K562 (cell line): ENCODE measurements around the gene XPO4. TPM values are rescaled to one million over a fixed set of nuclear protein-coding genes. Genes with fewer than 3 reads are reported as not detected.
A peak's percentile ranks its signal among the peaks of the same experiment; 100 is the strongest.

Experiments used
- ATAC-seq: fragments of 200-7000 bp; cut with Tn5 transposase; 3 replicates; pipeline ENCODE4 v1.9.1; 2020; ENCODE audit warnings: moderate library complexity
- BruUV-seq: library from RNA; stranded (reverse); fragments of 400-500 nt; replicated peaks from 2 replicates; lab custom pipeline; 2021; lab: Mats Ljungman, UMichigan
- CTCF ChIA-PET: fragments of 300-600 bp; formaldehyde crosslinking; extraction: SDS; loops from one replicate; lab custom pipeline; 2021; ENCODE audit warnings: low intra/inter-chr PET ratio; lab: Yijun Ruan, JAX
- POLR2A ChIA-PET: fragments of 300-600, 350-650 bp; sonication (Branson Sonifier 250); formaldehyde crosslinking; extraction: SDS; loops from one replicate; lab custom pipeline; 2021; ENCODE audit warnings: antibody characterized with exemption, inconsistent platforms; lab: Yijun Ruan, JAX
- DNase-seq, 4 experiments: peaks; one replicate each; pipeline versions ENCODE4 v3.0.0 to v3.0.0-alpha.2; 2011 to 2018; ENCODE audit warnings: low spot score in 3 of 4, mixed read lengths in 3 of 4; ENCODE audit errors: extremely low read depth in 1 of 4
- FAIRE-seq: peaks from 2 replicates; lab custom pipeline; 2011; peaks lifted over from hg19 to GRCh38; lab: Jason Lieb, UNC
- H2AFZ ChIP-seq: 2 replicates; pipeline ENCODE4 v1.6.0; 2011; ENCODE audit warnings: low read depth, low read length, control low read depth, inconsistent platforms
- H3K27ac ChIP-seq: fragments of 200-600 bp; 3 replicates; pipeline ENCODE4 v1.8.0; 2011; ENCODE audit warnings: low read depth, mild to moderate bottlenecking, control low read depth, inconsistent platforms, low read length, moderate library complexity, mixed read lengths; ENCODE audit errors: extremely low read depth
- H3K27me3 ChIP-seq, 2 experiments: fragments of 300-600 bp in 1 of 2; 2 replicates in 1 of 2; 3 replicates in 1 of 2; pipeline versions ENCODE4 v1.6.0 to v1.8.0; 2011; ENCODE audit warnings: inconsistent platforms in 2 of 2, low read length in 2 of 2, mild to moderate bottlenecking in 1 of 2, mixed read lengths in 1 of 2, moderate library complexity in 1 of 2; ENCODE audit not compliant: control insufficient read depth in 2 of 2, insufficient read depth in 2 of 2
- H3K36me3 ChIP-seq: fragments of 300-600 bp; 3 replicates; pipeline ENCODE4 v1.8.0; 2011; ENCODE audit warnings: mild to moderate bottlenecking, low read length, inconsistent platforms; ENCODE audit not compliant: control insufficient read depth, insufficient read depth
- H3K4me1 ChIP-seq, 2 experiments: fragments of 200-600 bp in 1 of 2; replicated peaks in 1 of 2; 2 replicates in 1 of 2; 3 replicates in 1 of 2; pipeline versions ENCODE4 v1.5.1 to v1.8.0; 2011; ENCODE audit warnings: inconsistent platforms in 2 of 2, low read length in 2 of 2, mild to moderate bottlenecking in 1 of 2, mixed read lengths in 1 of 2, moderate library complexity in 1 of 2; ENCODE audit not compliant: control insufficient read depth in 2 of 2, insufficient read depth in 2 of 2
- H3K4me2 ChIP-seq: 2 replicates; pipeline ENCODE4 v1.6.1; 2011; ENCODE audit warnings: low read length, control low read depth, inconsistent platforms, mixed read lengths; ENCODE audit not compliant: insufficient read depth
- H3K4me3 ChIP-seq: fragments of 200-600 bp; sonication (generic), shearing (Covaris generic); 2 replicates; pipeline ENCODE4 v1.5.1; 2016; ENCODE audit warnings: control low read depth, inconsistent platforms
- H3K79me2 ChIP-seq: fragments of 200-600 bp; 3 replicates; pipeline ENCODE4 v1.8.0; 2011; ENCODE audit warnings: low read length, inconsistent platforms; ENCODE audit not compliant: control insufficient read depth, insufficient read depth
- H3K9ac ChIP-seq, 2 experiments: 2 replicates each; pipeline versions ENCODE4 v1.6.0 to v1.6.1; 2011; ENCODE audit warnings: low read depth in 2 of 2, low read length in 2 of 2, control low read depth in 1 of 2, inconsistent platforms in 1 of 2, mild to moderate bottlenecking in 1 of 2, mixed read lengths in 1 of 2; ENCODE audit not compliant: insufficient read depth in 1 of 2
- H3K9me1 ChIP-seq: one replicate; pipeline ENCODE4 v1.6.0; 2011; ENCODE audit warnings: inconsistent platforms, mild to moderate bottlenecking, low read length, moderate library complexity; ENCODE audit not compliant: control insufficient read depth, insufficient read depth
- H3K9me3 ChIP-seq: replicated peaks from 2 replicates; pipeline ENCODE4 v1.5.1; 2011; ENCODE audit warnings: low read depth, low read length, inconsistent platforms; ENCODE audit not compliant: control insufficient read depth, insufficient read depth
- H4K20me1 ChIP-seq: replicated peaks from 2 replicates; pipeline ENCODE4 v1.6.1; 2011; ENCODE audit warnings: low read length, inconsistent platforms, mixed read lengths; ENCODE audit not compliant: control insufficient read depth, insufficient read depth
- COPS2 ChIP-seq: fragments of 450-650 bp; conservative IDR thresholded peaks from 2 replicates; pipeline ENCODE4 v1.6.1; 2016; ENCODE audit warnings: mild to moderate bottlenecking, moderate library complexity
- CTCF ChIP-seq, 3 experiments: IDR thresholded peaks in 2 of 3; conservative IDR thresholded peaks in 1 of 3; 2 replicates each; pipeline ENCODE4 v1.5.1; 2011 to 2012; ENCODE audit warnings: low read length in 3 of 3, mild to moderate bottlenecking in 3 of 3, control low read depth in 2 of 3, improper control_type of control experiment in 1 of 3, inconsistent platforms in 1 of 3, low read depth in 1 of 3, mixed read lengths in 1 of 3, moderate library complexity in 1 of 3; ENCODE audit not compliant: insufficient read depth in 2 of 3
- KHSRP ChIP-seq: fragments of 450-650 bp; IDR thresholded peaks from 2 replicates; pipeline ENCODE4 v1.6.1; 2017
- NFRKB ChIP-seq: fragments of 450-650 bp; IDR thresholded peaks from 2 replicates; pipeline ENCODE4 v1.6.1; 2016; ENCODE audit warnings: low read depth
- RAD21 ChIP-seq, 2 experiments: fragments of 250-450 bp in 1 of 2; fragments of 450-650 bp in 1 of 2; sonication (Bioruptor Pico) in 1 of 2; formaldehyde crosslinking in 1 of 2; IDR thresholded peaks in 1 of 2; conservative IDR thresholded peaks in 1 of 2; 2 replicates each; pipeline versions ENCODE4 v1.4.0 to v1.8.0; 2020 to 2022; ENCODE audit warnings: mild to moderate bottlenecking in 2 of 2, moderate library complexity in 1 of 2
- SMC3 ChIP-seq: conservative IDR thresholded peaks from 2 replicates; pipeline ENCODE4 v1.6.1; 2011; ENCODE audit warnings: low read depth, low read length, improper control_type of control experiment; ENCODE audit not compliant: insufficient read depth
- ZEB2 ChIP-seq: fragments of 450-650 bp; IDR thresholded peaks from 2 replicates; pipeline ENCODE4 v1.6.1; 2016
- ZNF395 ChIP-seq: fragments of 200-800 bp; sonication (Bioruptor generic); IDR thresholded peaks from 2 replicates; pipeline ENCODE4 v1.6.1; 2017; ENCODE audit warnings: missing genetic modification characterization, missing compliant biosample characterization
- ZNF584 ChIP-seq: fragments of 200-800 bp; sonication (Bioruptor generic); IDR thresholded peaks from 2 replicates; pipeline ENCODE4 v1.6.1; 2016; ENCODE audit warnings: low read depth, mild to moderate bottlenecking, missing genetic modification characterization, missing compliant biosample characterization
- ZNF785 ChIP-seq: fragments of 250-450 bp; sonication (Bioruptor Pico); IDR thresholded peaks from 2 replicates; pipeline ENCODE4 v1.4.0; 2020; ENCODE audit warnings: mild to moderate bottlenecking
- WGBS: fragments of 100-300 bp; shearing (Covaris generic); methylation state at CpG from one replicate; pipeline ENCODE4 v1.1.6; 2016; ENCODE audit warnings: low coverage, mixed read lengths; ENCODE audit not compliant: insufficient coverage; ENCODE audit errors: missing lambda C conversion rate; 5-methylcytosine and 5-hydroxymethylcytosine counted together
- in situ Hi-C: fragments of 300-500 bp; cut with MboI; formaldehyde crosslinking; loops from 4 replicates; pipeline ENCODE4 v1.15.0; 2018; ENCODE audit warnings: inconsistent platforms, mixed read lengths
- intact Hi-C: fragments of 100-400 bp; cut with micrococcal nuclease; formaldehyde crosslinking; loops from 2 replicates; pipeline ENCODE4 v1.14.2; 2022
- polyA plus RNA-seq, 8 experiments: library from polyadenylated mRNA; depleted of rRNA in 4 of 8; stranded (reverse) in 5 of 8; unstranded in 3 of 8; fragments of >200 nt; fragmentation: Nextera tagmentation in 2 of 8; fragmentation: Illumina TruSeq in 1 of 8; extraction: Ambion mirVana in 2 of 8; extraction: Trizol in 1 of 8; gene quantifications; 2 replicates each; pipeline versions ENCODE4 v1.2.1 to v1.2.3, GENCODE V29; 2011 to 2014; ENCODE audit warnings: inconsistent platforms in 1 of 8, missing spikeins in 1 of 8
- total RNA-seq, 7 experiments: library from RNA; depleted of rRNA in 6 of 7; stranded (reverse); fragments of >200 nt in 6 of 7; fragmentation: Illumina TruSeq in 2 of 7; extraction: Trizol in 2 of 7; gene quantifications; 2 replicates each; pipeline versions ENCODE4 v1.2.1 to v1.2.3, GENCODE V29; 2011 to 2021; ENCODE audit warnings: low replicate concordance in 1 of 7
- TF ChIP-seq, protein P1 (sequence below): IDR thresholded peaks from 2 replicates; pipeline ENCODE4 v1.6.1; 2011; ENCODE audit warnings: borderline replicate concordance, low read depth, mild to moderate bottlenecking, moderate library complexity, low read length; ENCODE audit not compliant: insufficient read depth, poor library complexity, severe bottlenecking
- TF ChIP-seq, protein P2 (sequence below): fragments of 450-650 bp; formaldehyde crosslinking; IDR thresholded peaks from 2 replicates; pipeline ENCODE4 v1.4.0; 2020; ENCODE audit warnings: mild to moderate bottlenecking, moderate library complexity

The XPO4 gene
- total and polyA plus RNA-seq, 9 of the 15 experiments (the other 6 are each of a cell fraction or from before 2014, with no cell fraction given) = 5.5 to 25.1 (median 17.5) TPM

- ATAC-seq (peak; percentile 59; the same call in 2 of the 3 replicates), FAIRE-seq (peak; percentile 67), DNase-seq (peak in 2 of 4 experiments; percentile 22 to 47)
- H3K36me3 ChIP-seq = peaks cover 29% of the 10 kb centered on the region; the same call in 2 of the 3 replicates
- no peaks in the 10 kb centered on the region for H3K4me1 ChIP-seq
- no peak overlapping the region for H2AFZ ChIP-seq
- in situ Hi-C loops = loop anchor here (10.0 kb wide), 1 partner anchor 324 kb away; no protein-coding TSS in a partner anchor
- WGBS = 13% methylated on average over 5 of the region's 5 CpGs
- ChIA-PET CTCF (interaction anchor here (1.0 to 1.8 kb wide), 3 partner anchors 118 to 336 kb away, joined by 3 to 9 read pairs (median 4); no protein-coding TSS in a partner anchor), POLR2A (interaction anchor here (0.6 to 1.0 kb wide), 2 partner anchors 104 to 327 kb away, joined by 3 read pairs; no protein-coding TSS in a partner anchor)
- BruUV-seq = no TSS peak
- H3K9ac ChIP-seq = no peak overlapping the region
- no peaks in the 10 kb centered on the region; the same call in 2 of the 3 replicates for H3K79me2 ChIP-seq
- H3K27me3 ChIP-seq = no peaks in the 10 kb centered on the region
- no peaks in the 10 kb centered on the region; the same call in 1 of the 2 replicates for H4K20me1 ChIP-seq
- intact Hi-C loops = loop anchor here (2.0 kb wide), 2 partner anchors 116 to 334 kb away; no protein-coding TSS in a partner anchor
- no peaks in the 10 kb centered on the region for H3K9me3 ChIP-seq
- no peak overlapping the region for H3K27ac ChIP-seq
- H3K4me2 ChIP-seq = no peak overlapping the region
- no peak overlapping the region for H3K4me3 ChIP-seq
- no peaks in the 10 kb centered on the region for H3K9me1 ChIP-seq
- TF ChIP-seq SMC3 = 0 out of 2 replicates have a peak, but pooled peaks have one; percentile 18
- TF ChIP-seq NFRKB = no peak
- no peak for TF ChIP-seq ZNF584 (CRISPR knock-in tag)
- TF ChIP-seq, protein P1, sequence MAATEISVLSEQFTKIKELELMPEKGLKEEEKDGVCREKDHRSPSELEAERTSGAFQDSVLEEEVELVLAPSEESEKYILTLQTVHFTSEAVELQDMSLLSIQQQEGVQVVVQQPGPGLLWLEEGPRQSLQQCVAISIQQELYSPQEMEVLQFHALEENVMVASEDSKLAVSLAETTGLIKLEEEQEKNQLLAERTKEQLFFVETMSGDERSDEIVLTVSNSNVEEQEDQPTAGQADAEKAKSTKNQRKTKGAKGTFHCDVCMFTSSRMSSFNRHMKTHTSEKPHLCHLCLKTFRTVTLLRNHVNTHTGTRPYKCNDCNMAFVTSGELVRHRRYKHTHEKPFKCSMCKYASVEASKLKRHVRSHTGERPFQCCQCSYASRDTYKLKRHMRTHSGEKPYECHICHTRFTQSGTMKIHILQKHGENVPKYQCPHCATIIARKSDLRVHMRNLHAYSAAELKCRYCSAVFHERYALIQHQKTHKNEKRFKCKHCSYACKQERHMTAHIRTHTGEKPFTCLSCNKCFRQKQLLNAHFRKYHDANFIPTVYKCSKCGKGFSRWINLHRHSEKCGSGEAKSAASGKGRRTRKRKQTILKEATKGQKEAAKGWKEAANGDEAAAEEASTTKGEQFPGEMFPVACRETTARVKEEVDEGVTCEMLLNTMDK = peak; percentile 49
- TF ChIP-seq, protein P2, sequence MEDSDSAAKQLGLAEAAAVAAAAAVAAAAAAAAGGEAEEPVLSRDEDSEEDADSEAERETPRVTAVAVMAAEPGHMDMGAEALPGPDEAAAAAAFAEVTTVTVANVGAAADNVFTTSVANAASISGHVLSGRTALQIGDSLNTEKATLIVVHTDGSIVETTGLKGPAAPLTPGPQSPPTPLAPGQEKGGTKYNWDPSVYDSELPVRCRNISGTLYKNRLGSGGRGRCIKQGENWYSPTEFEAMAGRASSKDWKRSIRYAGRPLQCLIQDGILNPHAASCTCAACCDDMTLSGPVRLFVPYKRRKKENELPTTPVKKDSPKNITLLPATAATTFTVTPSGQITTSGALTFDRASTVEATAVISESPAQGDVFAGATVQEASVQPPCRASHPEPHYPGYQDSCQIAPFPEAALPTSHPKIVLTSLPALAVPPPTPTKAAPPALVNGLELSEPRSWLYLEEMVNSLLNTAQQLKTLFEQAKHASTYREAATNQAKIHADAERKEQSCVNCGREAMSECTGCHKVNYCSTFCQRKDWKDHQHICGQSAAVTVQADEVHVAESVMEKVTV (CRISPR knock-in tag) = 0 out of 2 replicates have a peak, but pooled peaks have one; percentile 37
- TF ChIP-seq COPS2 = no peak
- no peak for TF ChIP-seq ZNF785 (CRISPR knock-in tag)
- no peak for TF ChIP-seq KHSRP
- peak; percentile 55 to 63 for TF ChIP-seq RAD21 (CRISPR knock-in tag; conservative IDR thresholded peaks at IDR 0.05 in 1 of 2, IDR thresholded peaks at IDR 0.05 in 1 of 2)
- no peak for TF ChIP-seq ZNF395 (CRISPR knock-in tag)
- TF ChIP-seq ZEB2 = no peak
- TF ChIP-seq CTCF (IDR thresholded peaks at IDR 0.05 in 2 of 3, conservative IDR thresholded peaks at IDR 0.05 in 1 of 3; ENCODE audit: insufficient read depth in 2 of 3, low read depth in 1 of 3, low read length in 3 of 3) = peak; percentile 53 to 61 (median 57); a peak in 5 of 6 replicates
Measured at GRCh38 chr13:20828539-20829364, 73.8 kb downstream of the XPO4 start.
